HG03342 (cell line): Measurements from ENCODE around the gene CCDC17.
"Not testable (repeated sequence)": the region's sequence is repeated elsewhere in the genome, so short reads cannot be mapped to it uniquely, and the experiment has no call there.

Source experiments
- ATAC-seq: cut with Tn5 transposase; IDR thresholded peaks from one replicate; pipeline ENCODE4 v1.9.1; 2021; ENCODE audit warnings: mild to moderate bottlenecking, moderate library complexity; ENCODE audit not compliant: unreplicated experiment

The CCDC17 gene

DNA sequence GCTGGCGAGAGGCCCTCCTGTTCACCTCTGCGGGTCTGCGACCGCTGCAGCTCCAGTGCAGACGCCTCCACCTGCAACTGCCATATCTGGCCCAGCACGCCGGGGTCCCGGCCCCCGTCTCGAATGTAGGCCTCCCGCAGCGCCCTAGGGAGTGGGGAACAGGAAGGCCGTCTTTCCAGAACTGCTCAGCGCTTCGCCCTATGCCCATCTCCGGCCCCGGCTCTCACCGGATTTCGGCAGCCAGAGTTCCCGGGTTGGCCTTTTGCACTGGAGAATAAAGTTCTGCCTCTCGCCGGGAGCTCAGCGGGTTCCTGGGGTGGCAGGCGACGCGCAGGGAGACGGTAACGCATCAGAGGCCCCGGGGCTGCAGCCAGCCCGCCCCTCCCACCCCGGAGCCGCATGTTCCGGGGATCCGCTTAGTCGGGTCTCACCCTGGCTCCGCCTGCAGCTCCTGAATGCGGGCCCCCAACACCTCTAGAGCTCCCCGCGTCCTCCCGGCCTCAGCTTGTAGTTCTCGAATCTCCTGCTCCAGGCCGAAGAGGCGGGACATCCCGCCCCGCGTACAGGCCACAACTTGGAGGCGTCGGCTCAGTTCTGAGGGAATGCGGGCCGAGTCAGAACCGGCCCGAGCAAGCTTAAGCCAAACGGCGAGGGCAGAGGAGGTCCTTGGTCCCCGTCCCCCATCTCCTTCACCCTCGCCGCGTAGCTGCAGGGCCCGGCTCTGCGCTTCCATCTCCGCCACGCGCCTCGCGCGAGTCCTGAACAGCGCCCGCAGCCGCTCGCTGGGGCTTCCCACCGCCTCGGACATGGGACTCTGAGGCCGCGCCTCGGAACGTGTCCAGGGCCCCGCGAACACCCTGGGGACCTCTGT lies 1.1 kb downstream of the CCDC17 start:
- ATAC-seq = no peak

GRCh38 chr1:45621895-45622523 lies 1.8 kb downstream of the CCDC17 start:
- ATAC-seq = no peak

- ATAC-seq = no peak
These were observed 2.4 kb downstream of the CCDC17 start for GRCh38 chr1:45621501-45621836.

GRCh38 chr1:45620588-45621500 lies 3.0 kb downstream of the CCDC17 start:
- no peak for ATAC-seq

DNA sequence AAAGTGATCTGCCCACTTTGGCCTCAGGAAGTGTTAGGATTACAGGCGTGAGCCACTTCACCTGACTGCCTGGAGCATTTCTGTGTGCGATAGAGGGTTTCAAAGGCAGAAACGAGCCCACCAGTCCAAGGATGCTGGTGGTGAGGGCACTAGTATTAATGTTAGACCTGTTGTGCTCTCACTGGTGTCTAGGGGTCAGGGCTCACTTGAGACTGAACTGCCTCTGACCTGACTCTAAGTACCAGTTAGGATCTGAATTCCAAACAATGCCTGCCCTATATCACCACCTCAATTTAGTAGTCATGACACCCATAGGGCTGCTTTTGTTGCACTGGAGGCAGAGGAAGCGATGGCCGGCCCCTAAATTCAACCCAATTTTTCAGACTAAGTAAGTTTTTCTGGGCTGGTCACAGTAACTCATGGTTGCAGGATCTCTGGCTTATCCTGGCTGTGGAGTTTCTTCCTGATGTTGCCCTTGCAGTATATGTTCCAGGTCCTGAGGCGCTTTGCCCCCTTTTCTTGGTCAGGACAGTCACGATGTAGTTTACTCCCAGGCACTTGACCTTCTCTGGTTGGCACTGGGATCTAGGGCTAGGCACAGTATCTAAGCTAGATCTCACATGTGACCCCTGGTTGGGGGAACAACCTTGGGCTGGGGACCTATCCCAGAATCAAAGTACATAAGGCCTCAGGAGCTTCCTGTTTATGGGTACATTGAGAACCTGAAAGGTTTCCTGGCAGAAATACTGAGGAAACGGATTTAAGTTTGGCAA lies 4.5 kb downstream of the CCDC17 start:
- no peak for ATAC-seq

DNA sequence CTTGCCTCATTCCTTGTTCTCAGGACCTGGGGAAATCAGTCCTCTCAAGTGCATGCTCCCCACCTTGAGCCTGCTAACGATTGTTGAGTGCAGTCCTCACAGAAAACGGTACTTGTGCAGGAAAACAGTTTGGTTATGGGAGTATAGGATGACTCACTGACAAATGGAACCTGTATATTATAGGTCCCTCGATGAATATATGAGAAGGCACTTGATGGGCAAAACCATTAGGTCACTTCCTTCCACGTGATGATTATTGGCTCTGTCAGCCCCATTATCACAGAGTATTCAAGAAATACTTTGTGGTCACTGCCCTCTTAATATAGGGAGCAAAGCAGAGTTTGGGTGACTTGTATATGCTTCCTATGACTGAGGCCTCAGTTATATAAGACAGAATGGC lies 6.2 kb downstream of the CCDC17 start:
- no peak for ATAC-seq

- ATAC-seq = no peak
These were observed 8.0 kb downstream of the CCDC17 start for GRCh38 chr1:45615885-45616284.

DNA sequence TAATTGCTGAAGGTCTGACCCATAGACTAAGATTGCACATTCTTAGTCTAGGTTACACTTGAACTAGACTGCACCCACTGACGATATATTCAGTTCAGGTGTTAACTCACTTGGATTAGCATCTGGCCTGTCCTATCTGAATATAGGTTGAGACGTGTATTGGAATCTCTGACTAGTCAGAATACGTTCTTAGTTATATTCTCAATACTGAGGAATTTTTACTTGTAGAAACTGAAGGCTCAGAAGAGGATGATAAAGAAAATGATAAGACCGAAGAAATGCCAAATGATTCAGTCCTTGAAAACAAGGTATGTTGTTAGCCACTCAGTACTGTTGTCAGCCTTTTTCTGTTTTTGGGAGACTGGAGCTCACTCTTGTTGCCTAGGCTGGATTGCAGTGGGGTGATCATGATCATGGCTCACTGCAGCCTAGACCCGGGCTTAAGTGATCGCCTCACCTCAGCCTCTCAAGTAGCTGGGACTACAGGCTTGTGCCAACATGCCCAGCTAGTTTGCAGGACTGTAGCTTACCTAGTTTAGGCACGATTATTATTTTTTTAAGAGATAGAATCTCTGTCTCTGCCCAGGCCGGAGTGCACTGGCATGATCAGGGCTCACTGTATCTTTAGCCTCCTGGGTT lies 10.8 kb downstream of the CCDC17 start:
- ATAC-seq = no peak

DNA sequence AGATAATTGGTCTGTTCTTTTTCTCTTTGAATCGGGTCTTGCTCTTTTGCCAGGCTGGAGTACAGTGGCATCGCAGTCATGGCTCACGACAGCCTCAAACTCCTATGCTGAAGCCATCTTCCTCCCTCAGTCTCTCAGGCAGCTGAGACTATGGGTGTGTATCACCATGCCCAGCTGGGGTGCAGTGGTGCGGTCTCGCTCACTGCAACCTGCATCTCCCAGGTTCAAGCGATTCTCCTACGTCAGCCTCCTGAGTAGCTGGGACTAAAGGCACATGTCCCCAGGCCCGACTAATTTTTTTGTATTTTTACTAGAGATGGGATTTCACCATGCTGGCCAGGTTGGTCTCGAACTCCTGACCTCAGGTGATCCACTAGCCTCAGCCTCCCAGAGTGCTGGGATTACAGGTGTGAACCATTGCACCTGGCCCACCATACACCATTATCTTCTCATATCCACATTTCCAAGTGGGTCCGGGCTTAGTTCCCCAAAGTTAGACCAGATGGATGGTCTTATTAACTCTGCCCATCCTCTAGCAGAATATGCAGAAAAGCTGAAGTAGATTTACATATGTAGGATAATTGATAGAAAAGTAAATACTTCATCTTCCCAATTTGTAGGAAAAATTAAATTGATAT lies 13.1 kb downstream of the CCDC17 start:
- ATAC-seq = no peak

DNA sequence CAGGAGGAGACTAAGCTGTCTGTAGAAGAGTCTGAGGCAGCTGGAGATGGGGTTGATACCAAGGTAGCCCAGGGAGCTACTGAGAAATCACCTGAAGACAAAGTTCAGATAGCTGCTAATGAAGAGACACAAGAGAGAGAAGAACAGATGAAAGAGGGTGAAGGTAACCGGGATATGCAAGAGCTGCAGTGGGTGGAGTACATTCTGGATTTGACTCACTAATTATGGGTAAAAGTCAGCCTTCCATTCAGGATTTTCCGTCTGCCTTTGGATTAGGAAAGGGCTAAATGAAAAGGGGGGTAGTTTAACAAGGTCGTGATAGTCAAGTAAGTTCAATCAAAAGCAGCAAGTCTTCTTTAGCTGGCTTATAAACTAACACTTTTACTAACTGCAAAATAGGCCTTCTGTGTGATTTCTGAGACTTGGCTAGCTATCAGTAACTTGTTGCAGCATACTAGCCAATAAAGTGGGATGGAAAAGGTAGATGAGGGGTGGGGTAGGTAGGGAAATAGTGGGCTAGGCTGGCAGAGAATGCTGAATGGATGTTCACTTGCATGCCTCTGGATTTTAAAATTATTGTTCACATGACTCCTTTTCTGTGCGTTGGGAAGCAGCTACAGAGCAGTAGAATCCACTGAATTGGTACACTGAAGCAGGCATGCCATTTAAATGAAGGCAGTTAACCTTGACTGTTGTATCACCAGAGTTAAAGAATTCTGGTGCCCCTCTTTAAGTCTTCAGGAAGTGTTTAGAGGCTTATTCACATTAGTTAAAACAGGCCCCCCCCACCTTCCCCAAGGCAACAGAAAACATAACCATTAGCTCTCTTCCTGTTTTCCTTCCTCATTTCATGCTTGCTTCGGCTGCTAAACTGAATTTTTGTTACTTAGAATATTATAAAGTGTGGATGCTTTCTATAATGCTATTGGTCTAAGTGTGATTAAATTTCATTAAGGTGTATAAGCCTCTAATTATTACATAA lies 15.4 kb downstream of the CCDC17 start:
- no peak for ATAC-seq

GRCh38 chr1:45607404-45608074 lies 16.3 kb downstream of the CCDC17 start:
- no peak for ATAC-seq

DNA sequence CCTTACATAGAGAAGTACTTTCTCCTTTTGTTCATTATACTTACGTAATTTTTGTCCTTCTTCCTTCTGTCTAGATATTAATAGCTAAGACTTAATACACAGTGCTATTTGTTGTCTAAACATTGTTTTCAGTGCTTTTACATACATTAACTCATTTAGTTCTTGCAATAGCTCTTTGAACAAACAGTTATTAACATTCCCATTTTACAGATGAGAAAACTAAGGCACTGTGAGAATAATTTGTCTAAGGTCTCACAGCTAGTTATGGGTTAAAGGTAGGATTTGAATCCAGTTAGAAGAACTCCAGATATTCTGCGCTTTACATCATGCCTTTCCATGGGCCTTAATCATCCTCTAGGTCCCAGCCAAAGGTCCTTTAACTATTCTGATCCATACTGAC lies 19.6 kb downstream of the CCDC17 start:
- no peak for ATAC-seq

DNA sequence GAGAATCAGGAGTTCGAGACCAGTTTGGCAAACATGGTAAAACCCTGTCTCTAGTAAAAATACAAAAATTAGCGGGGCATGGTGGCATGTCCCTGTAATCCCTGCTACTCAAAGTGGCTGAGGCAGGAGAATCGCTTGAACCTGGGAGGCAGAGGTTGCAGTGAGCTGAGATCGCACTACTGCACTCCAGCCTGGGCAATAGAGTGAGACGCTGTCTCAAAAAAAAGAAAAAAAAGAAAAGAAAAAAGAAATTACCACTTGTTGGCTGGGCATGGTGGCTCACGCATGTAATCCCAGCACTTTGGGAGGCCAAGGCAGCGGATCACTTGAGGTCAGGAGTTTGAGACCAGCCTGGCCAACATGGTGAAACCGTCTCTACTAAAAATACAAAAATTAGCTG lies 27.1 kb downstream of the CCDC17 start:
- ATAC-seq = not testable (repeated sequence)

DNA sequence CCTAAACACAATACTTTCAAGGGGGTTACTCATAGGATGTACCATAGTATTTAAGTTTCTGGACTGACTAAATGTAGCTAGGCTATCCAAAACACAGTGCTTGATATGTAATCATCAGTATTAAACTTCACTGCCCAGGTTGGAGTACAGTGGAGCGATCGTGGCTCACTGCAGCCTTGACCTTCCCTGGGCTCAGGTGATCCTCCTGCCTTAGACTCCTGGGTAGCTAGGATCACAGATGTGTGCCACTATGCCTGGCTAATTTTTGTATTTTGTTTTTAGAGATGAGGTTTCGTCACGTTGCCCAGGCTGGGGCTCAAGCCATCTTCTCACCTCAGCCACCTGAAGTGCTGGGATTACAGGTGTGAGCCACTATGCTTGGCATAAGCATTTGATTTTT lies 29.4 kb downstream of the CCDC17 start:
- ATAC-seq = no peak

DNA sequence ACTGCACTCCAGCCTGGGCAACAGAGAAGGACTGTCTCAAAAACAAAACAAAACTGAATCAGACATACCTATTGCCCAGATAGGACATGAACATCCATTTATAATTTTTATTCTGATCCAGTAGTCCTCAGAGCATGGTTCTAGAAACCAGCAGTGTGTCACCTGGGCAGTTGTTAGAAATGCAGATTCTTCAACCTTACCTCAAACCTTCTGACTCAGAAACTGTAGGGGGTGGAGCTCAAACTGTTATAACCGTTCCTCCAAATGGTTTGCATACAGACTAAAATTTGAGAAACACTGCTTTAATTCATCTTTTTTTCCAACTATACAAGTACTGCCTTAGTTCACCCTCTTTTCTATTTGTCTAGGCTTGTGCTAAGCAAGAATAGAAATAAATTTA lies 34.0 kb downstream of the CCDC17 start:
- ATAC-seq = no peak

DNA sequence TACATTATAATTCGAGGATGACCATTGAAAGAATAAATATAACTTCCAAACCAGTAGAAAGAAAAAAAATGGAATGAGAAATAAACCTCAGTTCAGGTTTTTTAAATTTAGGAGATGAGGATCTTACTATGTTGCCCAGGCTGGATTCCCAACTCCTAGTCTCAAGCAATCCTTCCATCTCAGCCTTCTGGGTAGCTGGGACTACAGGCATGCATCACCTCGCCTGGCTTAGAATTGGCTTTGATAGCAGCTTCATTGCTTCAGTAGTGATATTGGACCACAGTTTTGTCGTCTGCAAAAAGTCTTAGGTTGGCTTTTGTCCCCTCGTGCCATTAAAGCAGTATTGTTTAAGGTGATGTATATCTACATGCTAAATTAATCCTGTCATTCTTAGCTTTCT lies 37.1 kb downstream of the CCDC17 start:
- ATAC-seq = no peak

DNA sequence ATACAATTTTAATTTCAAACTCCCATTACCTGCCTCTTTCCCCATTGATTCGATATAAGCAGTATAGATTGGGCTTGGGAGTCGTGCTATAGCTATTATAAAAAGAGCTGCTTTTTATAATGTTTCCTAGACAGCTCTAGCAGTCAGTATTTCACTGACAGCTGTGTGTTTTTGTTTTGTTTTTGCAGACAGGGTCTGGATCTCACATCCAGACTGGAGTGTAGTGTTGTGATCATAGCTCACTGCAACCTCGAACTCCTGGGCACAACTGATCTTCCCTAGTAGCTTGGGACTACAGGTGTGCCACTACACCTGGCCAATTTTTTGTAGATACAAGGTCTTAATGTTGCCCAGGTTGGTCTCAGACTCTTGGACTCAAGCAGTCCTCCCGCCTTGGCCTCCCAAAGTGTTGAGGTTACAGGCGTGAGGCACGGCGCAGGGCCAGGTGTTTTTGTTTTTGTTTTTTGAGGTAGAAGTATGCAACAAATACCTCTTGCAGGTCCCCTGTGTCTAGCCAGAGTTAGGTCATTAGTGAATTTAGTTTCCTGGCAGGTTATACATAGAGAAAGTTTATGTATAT lies 38.3 kb downstream of the CCDC17 start:
- ATAC-seq = no peak

DNA sequence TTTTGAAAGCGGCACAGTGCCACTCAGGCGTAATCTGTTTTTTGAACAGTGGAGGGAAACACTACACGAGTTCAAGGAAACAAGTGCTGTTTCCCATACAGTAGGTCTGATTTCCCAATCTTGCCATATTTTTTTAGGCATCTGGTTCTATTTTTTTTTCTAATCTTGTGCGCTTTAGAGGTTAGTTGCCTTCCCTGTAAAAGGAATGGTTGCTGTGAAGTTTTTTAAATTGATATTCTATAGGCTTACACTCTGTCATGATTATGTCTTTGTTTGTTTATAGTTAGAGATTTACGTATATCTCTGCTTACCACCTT lies 38.8 kb downstream of the CCDC17 start:
- ATAC-seq = no peak
